Ovary (tissue), 3 donors: ENCODE results near the gene TACR1.

Experiments
- CTCF ChIP-seq, 3 donors: fragments of 450-650 bp in 2 of 3; fragments of 200-600 bp in 1 of 3; IDR thresholded peaks; one replicate each; pipeline versions ENCODE4 v1.5.1 to v1.8.0; 2016 to 2022; ENCODE audit warnings: antibody characterized with exemption in 3 of 3, mild to moderate bottlenecking in 1 of 3
- POLR2A ChIP-seq: fragments of 450-650 bp; IDR thresholded peaks from one replicate; pipeline ENCODE4 v1.6.1; 2017; ENCODE audit warnings: antibody characterized with exemption, mild to moderate bottlenecking, moderate library complexity
- donor health status: DM: no; HTN: no; CAD: no.

- no peak for TF ChIP-seq CTCF (IDR thresholded peaks at IDR 0.05)
- TF ChIP-seq POLR2A = no peak
Measured at GRCh38 chr2:75041226-75041625, 158.1 kb downstream of the TACR1 start.
